Kidney (tissue), 14 donors: ENCODE results near the gene CA5A. TPM values are rescaled to one million over a fixed set of nuclear protein-coding genes. Genes with fewer than 3 reads are reported as not detected.

Experiments used
- DNase-seq, 5 donors: peaks; one replicate each; pipeline ENCODE4 v3.0.0-alpha.2; 2013 to 2020
- FAIRE-seq: peaks from 2 replicates; lab custom pipeline; 2012; peaks lifted over from hg19 to GRCh38; lab: Jason Lieb, UNC
- H3K27ac ChIP-seq, 2 donors: one replicate each; pipeline ENCODE4 v1.7.0; 2013; ENCODE audit warnings: low read depth in 2 of 2, low read length in 2 of 2, inconsistent platforms in 1 of 2
- H3K27me3 ChIP-seq: one replicate; pipeline ENCODE4 v1.7.1; 2013; ENCODE audit warnings: low read length, inconsistent platforms; ENCODE audit not compliant: control insufficient read depth, insufficient read depth
- H3K36me3 ChIP-seq, 3 donors: one replicate each; pipeline versions ENCODE4 v1.7.0 to v1.7.1; 2013; ENCODE audit warnings: low read length in 3 of 3, control low read depth in 1 of 3, inconsistent platforms in 1 of 3; ENCODE audit not compliant: insufficient read depth in 3 of 3, control insufficient read depth in 2 of 3
- H3K4me1 ChIP-seq, 3 donors: one replicate each; pipeline versions ENCODE4 v1.7.0 to v1.7.1; 2013; ENCODE audit warnings: low read length in 3 of 3, inconsistent platforms in 1 of 3, low read depth in 1 of 3; ENCODE audit not compliant: control insufficient read depth in 2 of 3, insufficient read depth in 2 of 3
- H3K4me3 ChIP-seq, 3 donors: one replicate each; pipeline versions ENCODE4 v1.7.0 to v1.8.1; 2013; ENCODE audit warnings: low read length in 3 of 3, control low read depth in 1 of 3, inconsistent platforms in 1 of 3
- H3K9ac ChIP-seq, 3 donors: one replicate each; pipeline versions ENCODE4 v1.7.0 to v1.7.1; 2013; ENCODE audit warnings: low read length in 3 of 3, control low read depth in 1 of 3, inconsistent platforms in 1 of 3
- H3K9me3 ChIP-seq, 3 donors: one replicate each; pipeline versions ENCODE4 v1.7.0 to v1.7.1; 2013; ENCODE audit warnings: low read length in 3 of 3, control low read depth in 1 of 3, inconsistent platforms in 1 of 3; ENCODE audit not compliant: control insufficient read depth in 2 of 3, insufficient read depth in 1 of 3
- intact Hi-C: fragments of 100-400 bp; cut with DNase I; formaldehyde crosslinking; loops from one replicate; pipeline ENCODE4 v1.11.1; 2022
- polyA plus RNA-seq: library from polyadenylated mRNA; stranded (reverse); fragments of 350-450 nt; fragmentation: Illumina TruSeq; extraction: RNeasy Lipid Tissue Mini Kit (QIAGEN cat#74804); gene quantifications from one replicate; pipeline ENCODE4 v1.2.3, GENCODE V29; 2014; ENCODE audit warnings: low read depth, low replicate concordance; ENCODE audit not compliant: insufficient read depth
- total RNA-seq: library from RNA; stranded (reverse); fragmentation: NEBNext Ultra II Directional; extraction: Animal tissue kit (Norgen Biotek cat#: 25700); gene quantifications from one replicate; pipeline ENCODE4 v1.2.1, GENCODE V29; 2021
- TF ChIP-seq, protein P1 (sequence below): IDR thresholded peaks from 3 replicates; pipeline ENCODE4 v1.5.1; 2012; ENCODE audit warnings: mild to moderate bottlenecking, moderate library complexity, borderline replicate concordance; ENCODE audit not compliant: insufficient read depth; ENCODE audit errors: extremely low read depth
- donor health status: control.
- donor health status: control.
- donor health status: control.
- donor health status: control.
- donor health status: control.
- donor health status: DM: yes; HTN: yes; CAD: no.
- donor health status: Normal renal cell carcinoma (clear cell type).

The CA5A gene
- total and polyA plus RNA-seq, 2 donors from 2014 or later = not detected

DNA sequence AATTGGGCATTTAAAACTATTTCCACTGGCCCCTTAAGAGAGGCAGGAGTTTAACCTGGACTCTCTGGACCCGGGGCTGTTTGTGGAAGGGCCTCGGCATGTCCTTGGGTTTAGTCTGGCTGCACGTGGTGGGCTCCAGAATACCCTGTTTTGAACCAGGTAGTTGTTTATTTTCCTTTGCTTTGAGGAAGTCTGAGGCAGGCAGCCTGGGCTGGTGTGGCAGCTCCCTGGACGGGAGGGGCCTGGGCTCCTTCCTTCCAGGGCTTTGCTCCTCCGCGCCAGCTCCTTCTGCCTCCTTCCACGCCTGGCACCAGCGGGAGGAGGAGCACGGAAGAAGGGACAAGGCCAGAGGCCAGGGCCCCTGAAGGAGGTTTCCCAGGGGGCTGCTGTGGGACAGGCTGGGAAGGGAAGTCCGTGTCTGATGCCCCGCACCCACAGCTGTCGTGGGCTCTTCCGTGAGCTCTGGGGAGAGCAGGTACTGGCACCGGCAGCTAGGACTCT is 30.4 kb upstream of the CA5A start:
- Histone ChIP-seq H3K9me3 (peaks cover 0 to 6% (median 1%) of the 10 kb centered on the region in 3 donors), H3K9ac (peak overlapping the region in 1 of 3 donors; percentile 17), H3K36me3 (no peaks in the 10 kb centered on the region), H3K4me3 (peak overlapping the region in 1 of 3 donors; percentile 52), H3K4me1 (peaks cover 0 to 11% (median 11%) of the 10 kb centered on the region in 3 donors), H3K27ac (peak overlapping the region; percentile 71 to 82), H3K27me3 (no peaks in the 10 kb centered on the region)
- no peak for FAIRE-seq
- DNase-seq = peak in 2 of 5 donors; percentile 52 to 63
- intact Hi-C loops = no loop called here
- TF ChIP-seq, protein P1, sequence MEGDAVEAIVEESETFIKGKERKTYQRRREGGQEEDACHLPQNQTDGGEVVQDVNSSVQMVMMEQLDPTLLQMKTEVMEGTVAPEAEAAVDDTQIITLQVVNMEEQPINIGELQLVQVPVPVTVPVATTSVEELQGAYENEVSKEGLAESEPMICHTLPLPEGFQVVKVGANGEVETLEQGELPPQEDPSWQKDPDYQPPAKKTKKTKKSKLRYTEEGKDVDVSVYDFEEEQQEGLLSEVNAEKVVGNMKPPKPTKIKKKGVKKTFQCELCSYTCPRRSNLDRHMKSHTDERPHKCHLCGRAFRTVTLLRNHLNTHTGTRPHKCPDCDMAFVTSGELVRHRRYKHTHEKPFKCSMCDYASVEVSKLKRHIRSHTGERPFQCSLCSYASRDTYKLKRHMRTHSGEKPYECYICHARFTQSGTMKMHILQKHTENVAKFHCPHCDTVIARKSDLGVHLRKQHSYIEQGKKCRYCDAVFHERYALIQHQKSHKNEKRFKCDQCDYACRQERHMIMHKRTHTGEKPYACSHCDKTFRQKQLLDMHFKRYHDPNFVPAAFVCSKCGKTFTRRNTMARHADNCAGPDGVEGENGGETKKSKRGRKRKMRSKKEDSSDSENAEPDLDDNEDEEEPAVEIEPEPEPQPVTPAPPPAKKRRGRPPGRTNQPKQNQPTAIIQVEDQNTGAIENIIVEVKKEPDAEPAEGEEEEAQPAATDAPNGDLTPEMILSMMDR = no peak

GRCh38 chr16:87966064-87966645 is 29.8 kb upstream of the CA5A start:
- intact Hi-C loops = no loop called here
- H3K4me3 ChIP-seq = no peak overlapping the region

DNA sequence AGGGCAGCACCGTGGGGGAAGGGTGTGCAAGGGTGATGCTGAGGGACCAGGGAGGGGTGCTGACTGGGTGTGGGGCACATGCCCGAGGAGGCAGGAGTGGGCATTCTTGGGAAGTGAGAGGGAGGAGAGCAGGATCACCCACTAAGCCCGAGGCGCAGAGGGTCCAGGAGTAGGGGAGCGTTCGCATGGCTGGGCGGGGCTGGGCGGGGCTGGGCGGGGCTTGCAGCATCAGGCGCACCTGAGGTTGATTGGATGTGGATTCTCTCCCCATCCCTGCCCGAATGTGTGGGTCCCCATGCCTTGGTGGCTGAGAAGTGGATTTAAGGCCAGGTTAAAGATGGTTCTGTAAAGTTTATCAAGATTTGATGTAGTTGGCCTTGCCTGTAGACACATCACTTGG is 29.1 kb upstream of the CA5A start:
- no peak for FAIRE-seq
- intact Hi-C loops = no loop called here

More at GRCh38 chr16:87966064-87966645, 29.8 kb upstream of the CA5A start:
- peaks cover 0 to 11% (median 11%) of the 10 kb centered on the region in 3 donors for H3K4me1 ChIP-seq
- DNase-seq = no peak
- no peaks in the 10 kb centered on the region for H3K27me3 ChIP-seq
- peaks cover 0 to under 1% (median 0%) of the 10 kb centered on the region in 3 donors for H3K9me3 ChIP-seq
- peak overlapping the region; percentile 71 to 82 for H3K27ac ChIP-seq
- no peaks in the 10 kb centered on the region for H3K36me3 ChIP-seq
- TF ChIP-seq, protein P1 = no peak
- FAIRE-seq = no peak
- peak overlapping the region in 1 of 3 donors; percentile 17 for H3K9ac ChIP-seq

More for the DNA sequence above, 29.1 kb upstream of the CA5A start:
- TF ChIP-seq, protein P1 = no peak
- Histone ChIP-seq H3K4me1 (peaks cover 0 to 11% (median 11%) of the 10 kb centered on the region in 3 donors), H3K27ac (peak overlapping the region in 1 of 2 donors; percentile 28), H3K9me3 (no peaks in the 10 kb centered on the region), H3K9ac (no peak overlapping the region), H3K36me3 (no peaks in the 10 kb centered on the region), H3K4me3 (no peak overlapping the region), H3K27me3 (no peaks in the 10 kb centered on the region)
- DNase-seq = no peak
